Measurements from ENCODE around the gene ZFYVE28. TPM values are rescaled to one million over a fixed set of nuclear protein-coding genes. Genes with fewer than 3 reads are reported as not detected.

The ZFYVE28 gene
- total and polyA plus RNA-seq, 2 of the 8 experiments (the other 6 are each of a cell fraction or from before 2014, with no cell fraction given): 1.7 to 4.9 TPM

DNA sequence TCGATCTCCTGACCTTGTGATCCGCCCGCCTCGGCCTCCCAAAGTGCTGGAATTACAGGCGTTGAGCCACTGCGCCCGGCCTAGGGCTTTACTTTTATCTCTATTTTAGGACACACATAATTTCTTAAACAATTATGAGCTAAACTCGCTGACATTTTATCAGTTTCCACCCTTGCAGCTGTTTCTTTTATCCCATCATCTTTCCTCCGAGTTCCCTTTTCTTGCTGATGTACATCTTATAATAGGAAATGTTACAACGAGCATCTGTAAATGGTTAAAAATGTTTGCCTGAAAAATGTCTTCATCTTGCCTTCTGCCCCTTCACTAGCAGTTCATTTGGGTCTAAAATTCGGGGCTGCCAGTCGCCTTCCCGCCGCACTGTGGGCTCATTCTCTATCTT, 41.2 kb downstream of the ZFYVE28 start (continued):
- TF ChIP-seq SP1 (IDR thresholded peaks at IDR 0.05; ENCODE audit: low read depth, low read length): no peak
- TF ChIP-seq CHD1 (IDR thresholded peaks at IDR 0.05; ENCODE audit: low read depth, low read length): no peak

Measured in H1 (cell line).